ENCODE data around the gene CBX1. TPM values are rescaled to one million over a fixed set of nuclear protein-coding genes. Genes with fewer than 3 reads are reported as not detected.
A peak's percentile ranks its signal among the peaks of the same experiment; 100 is the strongest.

The CBX1 gene
- total and polyA plus RNA-seq, 8 donors, result 7.9 to 24.1 (median 12.0) TPM

- H3K4me3 ChIP-seq, result no peak overlapping the region
- DNase-seq (peak in 1 of 6 donors; percentile 30), FAIRE-seq (no peak), ATAC-seq (no peak)
- WGBS, 2 donors, result 84 to 87% methylated on average over 6 of the region's 6 CpGs
- intact Hi-C loops (cut with DNase I), result no loop called here
- H3K27me3 ChIP-seq, result no peaks in the 10 kb centered on the region
- H3K4me1 ChIP-seq, result peaks cover 0 to 1% (median 0%) of the 10 kb centered on the region in 3 donors
- no peak overlapping the region for H3K27ac ChIP-seq
- no peaks in the 10 kb centered on the region for H3K36me3 ChIP-seq
- H3K9me3 ChIP-seq, result no peaks in the 10 kb centered on the region
- TF ChIP-seq CTCF (IDR thresholded peaks at IDR 0.05), result no peak
These were observed 69.3 kb downstream of the CBX1 start for GRCh38 chr17:48031966-48032365.

GRCh38 chr17:48030531-48030930, 70.7 kb downstream of the CBX1 start:
- no peak for TF ChIP-seq CTCF (IDR thresholded peaks at IDR 0.05)
- peaks cover 8 to 14% (median 12%) of the 10 kb centered on the region in 3 donors for H3K4me1 ChIP-seq
- 60 to 67% methylated on average over 5 of the region's 5 CpGs for WGBS, 2 donors
- no peak for ATAC-seq
- H3K27me3 ChIP-seq, result no peaks in the 10 kb centered on the region
- intact Hi-C loops (cut with DNase I), result no loop called here
- H3K27ac ChIP-seq, result no peak overlapping the region
- no peak for DNase-seq
- H3K36me3 ChIP-seq, result no peaks in the 10 kb centered on the region
- H3K4me3 ChIP-seq, result no peak overlapping the region
- FAIRE-seq, result no peak
- H3K9me3 ChIP-seq, result no peaks in the 10 kb centered on the region

GRCh38 chr17:48028736-48029135, 72.5 kb downstream of the CBX1 start:
- FAIRE-seq, result no peak

GRCh38 chr17:48027322-48027981, 73.8 kb downstream of the CBX1 start:
- intact Hi-C loops (cut with DNase I), result loop anchor here in 2 of 3 donors (5.0 kb wide), 2 partner anchors 50 to 105 kb away; no protein-coding TSS in a partner anchor
- Histone ChIP-seq H3K4me1 (peaks cover 24 to 30% (median 28%) of the 10 kb centered on the region in 3 donors), H3K9me3 (no peaks in the 10 kb centered on the region), H3K27ac (no peak overlapping the region), H3K36me3 (no peaks in the 10 kb centered on the region), H3K27me3 (no peaks in the 10 kb centered on the region), H3K4me3 (no peak overlapping the region)
- TF ChIP-seq CTCF (IDR thresholded peaks at IDR 0.05), result no peak
- FAIRE-seq, result no peak
- WGBS, 2 donors, result 62% methylated on average over 12 of the region's 12 CpGs
- ATAC-seq, result no peak
- DNase-seq, result no peak

More at GRCh38 chr17:48028736-48029135, 72.5 kb downstream of the CBX1 start:
- Histone ChIP-seq H3K27me3 (no peaks in the 10 kb centered on the region), H3K9me3 (no peaks in the 10 kb centered on the region), H3K27ac (no peak overlapping the region), H3K4me3 (no peak overlapping the region), H3K36me3 (no peaks in the 10 kb centered on the region), H3K4me1 (peaks cover 18 to 24% (median 24%) of the 10 kb centered on the region in 3 donors)
- WGBS, 2 donors, result 88 to 94% methylated on average over 1 of the region's 1 CpG
- ATAC-seq, result no peak
- intact Hi-C loops (cut with DNase I), result loop anchor here in 2 of 3 donors (5.0 kb wide), 2 partner anchors 49 to 104 kb away; no protein-coding TSS in a partner anchor
- TF ChIP-seq CTCF (IDR thresholded peaks at IDR 0.05), result no peak
- no peak for DNase-seq

Data from pancreas (tissue), 10 donors.